UCSD-AML1 (cell line): ENCODE data around the gene STARD13.

Experiments
- DNase-seq: peaks from one replicate; lab custom pipeline; 2025; ENCODE audit not compliant: unreplicated experiment; lab: John Stamatoyannopoulos, UW

STARD13 gene

GRCh38 chr13:33229446-33230177, 55.9 kb downstream of the STARD13 start:
- no peak for DNase-seq

GRCh38 chr13:33228648-33229445, 56.7 kb downstream of the STARD13 start:
- DNase-seq = no peak

GRCh38 chr13:33227927-33228647, 57.5 kb downstream of the STARD13 start:
- no peak for DNase-seq

DNA sequence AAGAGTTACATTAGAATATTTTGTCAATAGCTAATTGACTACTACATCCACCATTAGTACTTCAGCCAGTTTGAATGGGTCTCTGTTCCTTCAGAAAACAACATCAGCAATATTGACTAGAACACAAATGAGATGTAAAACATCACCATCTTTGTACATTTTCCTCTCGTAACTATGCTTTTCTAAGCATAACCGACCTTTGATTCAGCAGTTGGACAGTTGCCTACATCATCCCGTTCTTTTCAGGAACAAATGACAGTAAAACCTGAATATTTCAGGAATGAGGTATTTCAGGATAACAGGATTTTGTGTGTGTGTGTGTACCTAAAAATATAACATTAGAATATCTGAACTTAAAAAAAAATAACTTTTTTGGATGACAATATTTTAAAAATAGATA, 60.9 kb downstream of the STARD13 start:
- no peak for DNase-seq

DNA sequence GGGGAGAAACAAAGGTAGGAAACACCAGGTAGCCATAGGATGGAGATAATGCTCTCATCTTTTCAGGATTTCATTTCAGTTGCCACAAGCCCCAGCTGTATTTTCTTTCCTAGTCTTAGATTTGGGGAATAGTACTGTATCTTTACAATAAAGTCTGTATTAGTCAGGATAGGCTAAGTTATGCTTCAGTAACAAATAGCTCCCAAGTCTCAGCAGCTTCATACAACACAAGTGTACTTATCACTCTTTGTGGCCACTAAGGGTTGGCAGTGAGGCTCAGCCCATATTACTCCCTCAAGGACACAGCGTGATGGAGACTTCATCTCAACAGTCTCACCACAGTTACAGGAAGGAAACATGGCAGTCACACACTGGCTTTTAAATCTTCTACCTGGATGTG, 61.4 kb downstream of the STARD13 start:
- DNase-seq = no peak

- no peak for DNase-seq
Observed at GRCh38 chr13:33219926-33220325, 65.6 kb downstream of the STARD13 start.

GRCh38 chr13:33218426-33218825, 67.1 kb downstream of the STARD13 start:
- DNase-seq = no peak

DNA sequence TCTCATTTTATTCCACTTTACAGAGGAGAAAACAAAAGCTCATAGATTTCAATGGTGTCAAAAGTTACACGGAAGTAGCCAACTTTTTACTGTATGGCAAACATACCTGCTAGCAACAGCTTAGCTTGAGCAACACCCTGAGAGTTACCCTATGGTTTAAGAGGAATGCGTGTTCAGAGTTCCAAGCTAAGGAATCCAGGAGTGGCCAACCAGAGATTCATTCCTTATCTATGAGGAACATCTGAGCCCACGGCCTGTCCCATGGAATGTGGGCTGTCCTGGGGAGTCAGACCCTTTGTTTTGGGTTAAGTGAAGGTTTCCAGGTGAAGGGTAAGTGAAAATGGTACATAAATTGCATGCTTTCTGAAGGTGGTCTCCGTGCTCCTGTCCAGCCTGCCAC, 67.5 kb downstream of the STARD13 start:
- no peak for DNase-seq

DNA sequence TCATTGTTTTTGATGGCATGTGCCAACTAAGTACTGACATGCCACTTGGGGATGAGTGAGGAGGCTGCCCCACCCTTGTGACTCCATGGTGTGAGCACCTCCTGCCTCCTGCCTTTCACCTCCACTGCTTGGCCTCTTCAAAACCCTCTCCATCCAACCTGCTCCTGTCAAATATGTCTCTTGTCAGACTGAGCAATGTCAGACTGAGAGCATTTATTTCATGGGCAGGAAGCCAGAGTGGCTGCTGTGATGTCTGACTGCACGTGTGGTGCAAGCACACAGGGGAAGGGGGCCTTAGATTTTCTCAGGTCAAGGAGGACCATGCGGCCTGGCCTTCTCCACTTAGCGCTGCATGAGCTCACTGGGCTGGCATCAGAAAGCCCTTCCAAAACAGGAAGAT, 68.3 kb downstream of the STARD13 start:
- no peak for DNase-seq

DNA sequence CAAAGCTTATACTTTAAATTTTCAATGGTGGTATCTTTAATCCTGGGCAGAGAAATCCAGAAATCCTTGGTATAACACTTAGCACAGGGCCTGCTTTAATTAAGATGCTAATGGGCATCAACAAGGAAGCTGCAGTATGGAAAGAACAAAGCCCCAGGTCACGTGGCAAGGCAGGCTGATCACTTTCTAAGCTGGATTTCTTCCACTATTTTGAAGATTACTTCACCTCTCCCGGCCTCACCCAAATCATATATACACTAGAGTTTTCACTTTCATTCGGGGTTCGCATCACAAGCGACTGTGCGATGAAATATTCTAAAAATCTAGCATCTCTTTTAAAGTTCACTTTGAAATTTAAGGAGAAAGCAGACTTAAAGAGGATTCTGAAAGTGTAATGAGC, 71.8 kb downstream of the STARD13 start:
- no peak for DNase-seq

- no peak for DNase-seq
Observed at GRCh38 chr13:33213024-33213768, 72.4 kb downstream of the STARD13 start.

GRCh38 chr13:33212396-33212795, 73.2 kb downstream of the STARD13 start:
- no peak for DNase-seq

GRCh38 chr13:33210090-33210489, 75.5 kb downstream of the STARD13 start:
- DNase-seq = no peak

DNA sequence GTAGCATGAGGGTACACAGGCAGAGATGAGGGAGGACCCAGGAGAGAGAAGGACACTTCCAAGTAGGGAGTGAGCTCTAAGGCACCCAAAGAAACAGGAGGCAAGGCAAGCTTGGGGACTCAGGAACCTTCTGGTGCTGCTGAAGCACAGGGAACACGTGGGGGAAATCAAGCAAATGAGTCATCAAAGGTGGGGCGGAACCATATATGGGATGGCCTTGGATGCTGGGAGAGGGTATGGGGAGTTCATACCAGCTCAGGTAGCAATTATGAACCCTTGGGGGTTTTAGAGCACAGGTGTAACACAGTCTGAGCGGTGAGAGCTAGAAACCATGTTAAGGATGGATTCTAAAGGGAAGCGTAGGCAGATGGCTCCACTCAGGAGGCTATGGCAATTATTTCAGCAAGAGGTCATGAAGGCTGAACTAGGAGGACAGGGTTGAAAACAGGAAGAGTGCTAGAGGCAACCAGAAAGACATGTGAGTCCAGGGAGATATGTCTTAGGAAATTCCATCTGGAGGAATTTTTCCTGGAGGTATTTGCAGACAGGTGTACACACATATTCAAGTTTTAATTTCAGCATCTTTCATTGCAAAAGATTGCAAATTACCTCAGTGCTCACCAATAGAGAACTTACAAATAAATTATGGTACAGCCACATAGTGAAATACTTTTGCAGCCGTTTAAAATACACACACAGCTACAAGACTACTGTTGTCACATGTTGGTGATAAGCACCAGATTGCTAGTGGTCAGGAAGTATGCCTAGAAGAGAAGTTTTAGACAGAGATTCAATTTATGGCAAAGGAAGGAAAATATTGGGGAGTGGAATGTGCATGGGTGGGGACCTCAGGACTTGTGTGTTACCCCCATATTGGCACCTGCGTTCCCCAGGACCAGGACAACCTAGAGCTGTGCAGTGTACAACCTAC, 77.0 kb downstream of the STARD13 start:
- no peak for DNase-seq

- no peak for DNase-seq
Observed at GRCh38 chr13:33207615-33207961, 78.0 kb downstream of the STARD13 start.

DNA sequence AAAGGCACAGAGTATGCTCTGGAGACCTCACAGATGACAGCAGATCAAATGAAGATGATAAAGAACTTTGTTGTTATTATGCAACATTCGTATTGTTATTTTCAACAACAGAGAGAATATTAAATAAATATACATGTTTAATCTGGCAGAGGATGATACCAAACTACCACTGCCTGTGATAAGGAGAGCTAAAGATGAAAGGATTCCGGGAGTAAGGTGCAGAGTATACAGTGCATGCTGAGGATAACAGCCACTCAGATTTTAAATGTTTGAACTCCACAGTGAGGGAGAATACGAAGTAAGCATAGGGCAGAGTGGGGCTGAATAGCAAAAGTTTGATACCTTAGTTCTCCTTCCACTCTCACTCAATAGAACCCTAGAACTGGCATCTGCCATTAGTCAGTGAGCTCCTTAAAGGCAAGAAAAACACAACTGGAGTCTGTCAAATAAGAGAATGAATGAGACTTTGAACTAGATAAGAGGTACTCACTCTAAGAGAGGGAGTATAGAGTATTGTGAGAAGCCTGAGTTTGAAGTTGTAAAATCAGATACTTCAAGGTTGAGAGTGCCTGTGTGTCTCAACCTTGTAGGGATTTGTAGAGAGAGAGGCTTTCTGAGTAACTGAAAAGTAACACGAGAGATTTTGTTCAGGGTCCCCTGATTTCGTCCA, 78.5 kb downstream of the STARD13 start:
- DNase-seq = no peak

DNA sequence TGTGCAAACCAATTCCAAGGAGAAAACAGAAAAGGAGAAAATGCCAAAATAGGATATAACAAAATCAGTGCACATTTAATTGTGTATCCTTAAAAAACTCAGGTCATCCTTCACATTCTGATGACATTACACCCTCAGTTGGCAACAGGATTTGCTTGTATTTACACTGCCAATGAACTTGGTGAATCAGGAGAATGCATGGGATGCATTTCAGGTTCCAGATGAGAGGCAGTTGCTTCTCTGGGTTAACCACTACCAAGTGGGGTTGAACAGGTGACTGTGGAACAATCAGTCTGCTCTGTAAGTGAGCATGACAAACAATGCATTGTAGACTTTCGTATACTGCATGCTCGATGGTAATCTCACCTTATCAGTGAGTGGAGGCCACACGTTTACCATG, 79.1 kb downstream of the STARD13 start:
- no peak for DNase-seq

- DNase-seq = peak; percentile 41
Observed at GRCh38 chr13:33205804-33206221, 79.7 kb downstream of the STARD13 start.

- DNase-seq = no peak
Observed at GRCh38 chr13:33205224-33205623, 80.3 kb downstream of the STARD13 start.
